DOHH2 (cell line): Measurements from ENCODE around the gene LYZL1.
"Not testable (repeated sequence)": the region's sequence is repeated elsewhere in the genome, so short reads cannot be mapped to it uniquely, and the experiment has no call there.

Experiments
- H3F3A ChIP-seq: fragments of 200-600 bp; sonication (generic), shearing (Covaris generic); 2 replicates; pipeline ENCODE4 v1.6.0; 2016; ENCODE audit warnings: antibody characterized with exemption, mild to moderate bottlenecking; ENCODE audit not compliant: control insufficient read depth, insufficient read depth
- H3K27ac ChIP-seq: fragments of 200-600 bp; sonication (generic); 2 replicates; pipeline ENCODE4 v1.5.1; 2014; ENCODE audit warnings: low read depth, mild to moderate bottlenecking, low read length, moderate library complexity
- H3K27me3 ChIP-seq: fragments of 200-600 bp; sonication (generic); 2 replicates; pipeline ENCODE4 v1.6.1; 2014; ENCODE audit warnings: mild to moderate bottlenecking, low read length, mixed read lengths; ENCODE audit not compliant: control insufficient read depth
- H3K36me3 ChIP-seq: fragments of 200-600 bp; sonication (generic); 2 replicates; pipeline ENCODE4 v1.6.1; 2014; ENCODE audit warnings: mild to moderate bottlenecking, low read length, moderate library complexity, mixed read lengths; ENCODE audit not compliant: control insufficient read depth
- H3K4me1 ChIP-seq: fragments of 200-600 bp; sonication (generic); 2 replicates; pipeline ENCODE4 v1.6.1; 2014; ENCODE audit warnings: mild to moderate bottlenecking, low read length, mixed read lengths; ENCODE audit not compliant: control insufficient read depth
- H3K4me2 ChIP-seq: fragments of 200-600 bp; sonication (generic); 2 replicates; pipeline ENCODE4 v1.6.0; 2014; ENCODE audit warnings: mild to moderate bottlenecking, low read length, moderate library complexity
- H3K4me3 ChIP-seq: fragments of 200-600 bp; sonication (generic); 2 replicates; pipeline ENCODE4 v1.5.1; 2014; ENCODE audit warnings: mild to moderate bottlenecking, low read length, mixed read lengths
- H3K79me2 ChIP-seq: fragments of 200-600 bp; sonication (generic); 2 replicates; pipeline ENCODE4 v1.6.1; 2014; ENCODE audit warnings: mild to moderate bottlenecking, low read length, mixed read lengths; ENCODE audit not compliant: control insufficient read depth
- H3K9me2 ChIP-seq: fragments of 200-600 bp; sonication (generic); replicated peaks from 2 replicates; pipeline ENCODE4 v1.6.1; 2014; ENCODE audit warnings: mild to moderate bottlenecking, low read length, mixed read lengths; ENCODE audit not compliant: control insufficient read depth
- H3K9me3 ChIP-seq: fragments of 200-600 bp; sonication (generic); 2 replicates; pipeline ENCODE4 v1.6.1; 2014; ENCODE audit warnings: antibody characterized with exemption, low read length, mixed read lengths; ENCODE audit not compliant: control insufficient read depth, insufficient read depth
- H4K20me1 ChIP-seq: fragments of 200-600 bp; sonication (generic); 2 replicates; pipeline ENCODE4 v1.6.0; 2014; ENCODE audit warnings: low read depth, mild to moderate bottlenecking, antibody characterized with exemption, low read length, moderate library complexity; ENCODE audit not compliant: control insufficient read depth, insufficient read depth
- CTCF ChIP-seq: fragments of 200-600 bp; sonication (generic); IDR thresholded peaks from one replicate; pipeline ENCODE4 v1.5.1; 2014; ENCODE audit warnings: antibody characterized with exemption, mild to moderate bottlenecking, low read depth, low read length; ENCODE audit not compliant: poor library complexity, severe bottlenecking
- EZH2phosphoT487 ChIP-seq: fragments of 200-600 bp; sonication (generic); IDR thresholded peaks from 2 replicates; pipeline ENCODE4 v1.6.1; 2017; ENCODE audit warnings: borderline replicate concordance, mild to moderate bottlenecking, antibody characterized with exemption, low read length, moderate library complexity, mixed read lengths

Gene LYZL1

DNA sequence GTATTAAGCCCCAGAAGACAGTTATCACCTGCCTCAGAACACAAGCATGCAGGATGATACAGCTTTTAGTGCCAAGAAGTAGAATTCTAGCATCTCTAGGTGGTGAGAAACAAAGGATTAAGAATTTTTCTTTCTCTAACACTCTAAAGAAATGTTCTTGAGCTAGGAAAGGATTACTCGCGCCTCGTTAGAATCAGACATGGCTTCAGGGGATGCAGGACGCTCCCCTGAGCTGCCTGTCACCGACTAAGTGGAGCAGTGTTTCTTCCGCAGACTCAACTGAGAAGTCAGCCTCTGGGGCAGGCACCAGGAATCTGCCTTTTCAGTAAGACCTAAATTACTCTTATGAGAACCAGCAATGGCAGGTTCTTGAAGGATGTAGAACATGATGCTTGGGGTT, at the start of gene LYZL1:
Gene LYZL1, plus strand, starts transcription at position 165 of the 400 bp plus-strand sequence. CDS start 2,798 bp downstream, outside the sequence.
- H3K79me2 ChIP-seq, H3F3A ChIP-seq, H3K4me3 ChIP-seq, H3K4me2 ChIP-seq, H3K27ac ChIP-seq, H3K9me2 ChIP-seq, H3K9me3 ChIP-seq, H3K4me1 ChIP-seq, H4K20me1 ChIP-seq, H3K36me3 ChIP-seq: not testable (repeated sequence)
- H3K27me3 ChIP-seq = peaks cover 14% of the 10 kb centered on the region

DNA sequence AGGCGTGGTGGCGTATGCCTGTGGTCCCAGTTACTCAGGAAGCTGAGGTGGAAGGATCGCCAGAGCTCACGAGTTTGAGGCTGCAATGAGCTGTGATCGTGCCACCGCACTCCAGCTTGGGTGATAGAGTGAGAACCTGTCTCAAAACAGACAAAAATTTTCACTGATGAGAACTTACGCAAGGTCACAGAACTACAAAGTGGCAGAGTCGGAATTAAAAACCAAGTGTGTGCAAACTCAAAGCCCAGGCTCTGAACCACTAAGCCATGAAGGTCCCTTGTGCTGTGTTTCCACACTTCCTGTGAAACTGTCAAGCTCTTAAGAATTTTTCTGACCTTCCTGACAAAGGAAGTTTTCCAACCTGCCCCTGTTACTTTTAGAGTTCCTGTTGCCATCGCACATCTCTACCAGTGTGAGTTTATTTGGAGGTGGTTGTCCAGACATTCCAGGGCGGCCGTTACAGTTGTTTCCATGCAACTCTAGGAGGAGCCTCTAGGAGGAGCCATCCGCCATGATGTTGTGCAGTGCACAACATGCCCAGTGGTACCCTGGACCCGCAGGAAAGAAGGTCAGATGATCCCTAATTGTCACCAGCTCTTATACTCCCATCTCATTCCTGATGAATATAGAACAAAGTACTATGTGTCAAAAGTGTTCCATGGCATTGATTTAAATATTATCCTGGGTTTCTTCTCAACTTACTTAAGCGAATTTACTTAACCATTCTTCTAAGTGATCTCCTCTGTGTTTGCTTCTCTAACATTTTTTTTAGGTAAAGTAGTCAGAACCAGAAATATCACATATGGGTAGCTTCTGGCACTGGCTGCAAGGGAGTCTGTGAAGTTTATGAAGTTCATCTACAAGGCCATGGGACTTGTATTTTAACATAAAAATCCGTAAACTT, 49.0 kb upstream of the LYZL1 start:
- H3K4me1 ChIP-seq = no peaks in the 10 kb centered on the region
- no peak overlapping the region for H3K4me3 ChIP-seq
- no peaks in the 10 kb centered on the region for H3K79me2 ChIP-seq
- no peaks in the 10 kb centered on the region for H4K20me1 ChIP-seq
- no peaks in the 10 kb centered on the region for H3K9me2 ChIP-seq
- no peaks in the 10 kb centered on the region for H3K27me3 ChIP-seq
- no peaks in the 10 kb centered on the region for H3F3A ChIP-seq
- TF ChIP-seq EZH2phosphoT487 = no peak
- peak; percentile 69 for TF ChIP-seq CTCF
- no peaks in the 10 kb centered on the region for H3K36me3 ChIP-seq
- no peaks in the 10 kb centered on the region for H3K9me3 ChIP-seq
- no peak overlapping the region for H3K4me2 ChIP-seq
- no peak overlapping the region for H3K27ac ChIP-seq

DNA sequence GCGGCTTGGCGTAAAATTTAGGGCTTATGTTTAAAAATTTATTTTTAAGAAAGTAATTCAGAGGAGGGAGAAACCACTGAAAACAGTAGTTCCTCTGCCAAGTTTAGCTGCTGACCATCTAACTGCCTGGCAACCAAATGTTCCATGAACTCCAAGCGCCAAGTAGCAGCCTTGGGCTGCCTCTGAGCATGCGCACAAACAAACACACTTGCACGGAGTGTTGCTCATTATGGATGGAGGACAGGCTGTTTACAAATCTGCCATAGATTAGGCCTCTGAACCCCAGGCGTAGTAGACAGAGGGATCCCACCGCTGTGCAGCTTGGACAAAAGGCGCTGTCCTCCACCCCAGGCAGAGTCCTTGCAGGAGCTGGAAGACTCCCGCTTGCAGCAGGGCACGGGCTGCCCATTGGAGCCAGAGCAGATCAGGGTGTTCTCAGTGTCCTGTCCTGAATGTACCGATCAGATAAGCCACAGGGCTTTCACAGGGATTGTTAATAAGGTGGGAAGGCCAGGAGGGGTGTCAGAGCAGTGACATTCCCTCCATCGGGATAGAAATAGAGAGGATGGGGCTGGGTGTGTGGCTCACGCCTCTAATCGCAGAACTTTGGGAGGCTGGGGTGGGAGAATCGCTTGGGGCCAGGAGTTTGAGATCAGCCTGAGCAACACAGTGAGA, 47.7 kb upstream of the LYZL1 start:
- H3K36me3 ChIP-seq = no peaks in the 10 kb centered on the region
- H3K9me2 ChIP-seq = no peaks in the 10 kb centered on the region
- H3K4me1 ChIP-seq = no peaks in the 10 kb centered on the region
- no peaks in the 10 kb centered on the region for H3K27me3 ChIP-seq
- no peak overlapping the region for H3K4me3 ChIP-seq
- H3F3A ChIP-seq = no peaks in the 10 kb centered on the region
- no peak overlapping the region for H3K4me2 ChIP-seq
- no peaks in the 10 kb centered on the region for H4K20me1 ChIP-seq
- H3K9me3 ChIP-seq = no peaks in the 10 kb centered on the region
- no peaks in the 10 kb centered on the region for H3K79me2 ChIP-seq
- H3K27ac ChIP-seq = no peak overlapping the region
- TF ChIP-seq CTCF (no peak), EZH2phosphoT487 (no peak)

DNA sequence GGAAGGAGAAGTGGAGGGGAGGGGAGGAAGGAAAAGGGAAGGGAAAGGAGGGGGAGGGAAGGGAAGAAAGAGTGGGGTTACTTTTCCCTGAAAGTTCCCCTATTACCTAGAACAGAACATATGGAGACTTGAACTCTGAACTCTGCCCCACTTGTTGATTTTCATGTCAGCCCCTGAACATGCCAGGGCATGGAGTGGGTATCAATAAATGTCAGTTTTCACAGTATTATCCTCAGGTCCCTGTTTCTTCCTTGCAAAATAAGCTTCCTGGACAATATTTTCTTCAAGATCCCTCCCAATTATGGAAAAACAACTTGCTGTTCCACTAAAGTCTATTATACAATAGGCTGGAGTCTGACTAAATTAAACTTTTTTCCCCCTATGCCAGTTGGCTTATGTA, 46.9 kb upstream of the LYZL1 start:
- no peaks in the 10 kb centered on the region for H3K36me3 ChIP-seq
- no peak overlapping the region for H3K27ac ChIP-seq
- no peaks in the 10 kb centered on the region for H3K9me2 ChIP-seq
- no peaks in the 10 kb centered on the region for H3K4me1 ChIP-seq
- H3K27me3 ChIP-seq = no peaks in the 10 kb centered on the region
- no peaks in the 10 kb centered on the region for H4K20me1 ChIP-seq
- H3F3A ChIP-seq = no peaks in the 10 kb centered on the region
- H3K9me3 ChIP-seq = no peaks in the 10 kb centered on the region
- H3K4me2 ChIP-seq = no peak overlapping the region
- TF ChIP-seq CTCF (no peak), EZH2phosphoT487 (no peak)
- no peak overlapping the region for H3K4me3 ChIP-seq
- no peaks in the 10 kb centered on the region for H3K79me2 ChIP-seq
